Measurements from ENCODE around the gene TXNDC11. TPM values are rescaled to one million over a fixed set of nuclear protein-coding genes. Genes with fewer than 3 reads are reported as not detected.

TXNDC11 gene
- total and polyA plus RNA-seq, 2 experiments from 2014 or later, result 6.8 to 12.0 TPM

- H3K4me2 ChIP-seq, result no peak overlapping the region
Observed at GRCh38 chr16:11675561-11676511, 66.8 kb downstream of the TXNDC11 start.

More at GRCh38 chr16:11675561-11676511, 66.8 kb downstream of the TXNDC11 start:
- peaks cover 12% of the 10 kb centered on the region for H3F3A ChIP-seq (replicated peaks; ENCODE audit: low read depth)
- peaks cover 20% of the 10 kb centered on the region for H3K27me3 Mint-ChIP-seq (ENCODE audit: insufficient read depth, low read depth, poor library complexity)
- DNase-seq (ENCODE audit: low spot score), result peak; percentile 40
- H3K9me3 Mint-ChIP-seq, result no peaks in the 10 kb centered on the region; the same call in 2 of the 3 replicates
- ATAC-seq, result no peak; the same call in 2 of the 3 replicates
- H3K4me1 ChIP-seq (ENCODE audit: insufficient read depth), result peaks cover 9% of the 10 kb centered on the region; the same call in 1 of the 2 replicates
- H2AFZ ChIP-seq, result no peak overlapping the region
- H3K4me3 Mint-ChIP-seq, result no peak overlapping the region
- H3K79me2 ChIP-seq (replicated peaks; ENCODE audit: insufficient read depth), result peaks cover 35% of the 10 kb centered on the region
- TF ChIP-seq, protein P1, sequence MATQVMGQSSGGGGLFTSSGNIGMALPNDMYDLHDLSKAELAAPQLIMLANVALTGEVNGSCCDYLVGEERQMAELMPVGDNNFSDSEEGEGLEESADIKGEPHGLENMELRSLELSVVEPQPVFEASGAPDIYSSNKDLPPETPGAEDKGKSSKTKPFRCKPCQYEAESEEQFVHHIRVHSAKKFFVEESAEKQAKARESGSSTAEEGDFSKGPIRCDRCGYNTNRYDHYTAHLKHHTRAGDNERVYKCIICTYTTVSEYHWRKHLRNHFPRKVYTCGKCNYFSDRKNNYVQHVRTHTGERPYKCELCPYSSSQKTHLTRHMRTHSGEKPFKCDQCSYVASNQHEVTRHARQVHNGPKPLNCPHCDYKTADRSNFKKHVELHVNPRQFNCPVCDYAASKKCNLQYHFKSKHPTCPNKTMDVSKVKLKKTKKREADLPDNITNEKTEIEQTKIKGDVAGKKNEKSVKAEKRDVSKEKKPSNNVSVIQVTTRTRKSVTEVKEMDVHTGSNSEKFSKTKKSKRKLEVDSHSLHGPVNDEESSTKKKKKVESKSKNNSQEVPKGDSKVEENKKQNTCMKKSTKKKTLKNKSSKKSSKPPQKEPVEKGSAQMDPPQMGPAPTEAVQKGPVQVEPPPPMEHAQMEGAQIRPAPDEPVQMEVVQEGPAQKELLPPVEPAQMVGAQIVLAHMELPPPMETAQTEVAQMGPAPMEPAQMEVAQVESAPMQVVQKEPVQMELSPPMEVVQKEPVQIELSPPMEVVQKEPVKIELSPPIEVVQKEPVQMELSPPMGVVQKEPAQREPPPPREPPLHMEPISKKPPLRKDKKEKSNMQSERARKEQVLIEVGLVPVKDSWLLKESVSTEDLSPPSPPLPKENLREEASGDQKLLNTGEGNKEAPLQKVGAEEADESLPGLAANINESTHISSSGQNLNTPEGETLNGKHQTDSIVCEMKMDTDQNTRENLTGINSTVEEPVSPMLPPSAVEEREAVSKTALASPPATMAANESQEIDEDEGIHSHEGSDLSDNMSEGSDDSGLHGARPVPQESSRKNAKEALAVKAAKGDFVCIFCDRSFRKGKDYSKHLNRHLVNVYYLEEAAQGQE (IDR thresholded peaks at IDR 0.05; ENCODE audit: unreplicated experiment), result no peak
- TF ChIP-seq CTCF (conservative IDR thresholded peaks at IDR 0.05; ENCODE audit: low read depth in 2 of 2) (no peak; a peak in 1 of 4 replicates), ZNF114 (CRISPR knock-in tag; IDR thresholded peaks at IDR 0.05) (no peak), STAT1 (IDR thresholded peaks at IDR 0.05; ENCODE audit: unreplicated experiment) (no peak), ZNF331 (CRISPR knock-in tag; IDR thresholded peaks at IDR 0.05; ENCODE audit: low read depth) (no peak), EZH2phosphoT487 (IDR thresholded peaks at IDR 0.05; ENCODE audit: unreplicated experiment) (no peak), NANOG (IDR thresholded peaks at IDR 0.05; ENCODE audit: borderline replicate concordance) (no peak), CREB1 (CRISPR knock-in tag; IDR thresholded peaks at IDR 0.05; ENCODE audit: low read depth) (no peak), POLR2AphosphoS5 (IDR thresholded peaks at IDR 0.05; ENCODE audit: low read depth) (no peak; the same call in 1 of the 2 replicates), JUNB (IDR thresholded peaks at IDR 0.05; ENCODE audit: unreplicated experiment) (no peak), EZH2 (IDR thresholded peaks at IDR 0.05; ENCODE audit: low read depth, unreplicated experiment) (no peak)
- TF ChIP-seq, protein P2, sequence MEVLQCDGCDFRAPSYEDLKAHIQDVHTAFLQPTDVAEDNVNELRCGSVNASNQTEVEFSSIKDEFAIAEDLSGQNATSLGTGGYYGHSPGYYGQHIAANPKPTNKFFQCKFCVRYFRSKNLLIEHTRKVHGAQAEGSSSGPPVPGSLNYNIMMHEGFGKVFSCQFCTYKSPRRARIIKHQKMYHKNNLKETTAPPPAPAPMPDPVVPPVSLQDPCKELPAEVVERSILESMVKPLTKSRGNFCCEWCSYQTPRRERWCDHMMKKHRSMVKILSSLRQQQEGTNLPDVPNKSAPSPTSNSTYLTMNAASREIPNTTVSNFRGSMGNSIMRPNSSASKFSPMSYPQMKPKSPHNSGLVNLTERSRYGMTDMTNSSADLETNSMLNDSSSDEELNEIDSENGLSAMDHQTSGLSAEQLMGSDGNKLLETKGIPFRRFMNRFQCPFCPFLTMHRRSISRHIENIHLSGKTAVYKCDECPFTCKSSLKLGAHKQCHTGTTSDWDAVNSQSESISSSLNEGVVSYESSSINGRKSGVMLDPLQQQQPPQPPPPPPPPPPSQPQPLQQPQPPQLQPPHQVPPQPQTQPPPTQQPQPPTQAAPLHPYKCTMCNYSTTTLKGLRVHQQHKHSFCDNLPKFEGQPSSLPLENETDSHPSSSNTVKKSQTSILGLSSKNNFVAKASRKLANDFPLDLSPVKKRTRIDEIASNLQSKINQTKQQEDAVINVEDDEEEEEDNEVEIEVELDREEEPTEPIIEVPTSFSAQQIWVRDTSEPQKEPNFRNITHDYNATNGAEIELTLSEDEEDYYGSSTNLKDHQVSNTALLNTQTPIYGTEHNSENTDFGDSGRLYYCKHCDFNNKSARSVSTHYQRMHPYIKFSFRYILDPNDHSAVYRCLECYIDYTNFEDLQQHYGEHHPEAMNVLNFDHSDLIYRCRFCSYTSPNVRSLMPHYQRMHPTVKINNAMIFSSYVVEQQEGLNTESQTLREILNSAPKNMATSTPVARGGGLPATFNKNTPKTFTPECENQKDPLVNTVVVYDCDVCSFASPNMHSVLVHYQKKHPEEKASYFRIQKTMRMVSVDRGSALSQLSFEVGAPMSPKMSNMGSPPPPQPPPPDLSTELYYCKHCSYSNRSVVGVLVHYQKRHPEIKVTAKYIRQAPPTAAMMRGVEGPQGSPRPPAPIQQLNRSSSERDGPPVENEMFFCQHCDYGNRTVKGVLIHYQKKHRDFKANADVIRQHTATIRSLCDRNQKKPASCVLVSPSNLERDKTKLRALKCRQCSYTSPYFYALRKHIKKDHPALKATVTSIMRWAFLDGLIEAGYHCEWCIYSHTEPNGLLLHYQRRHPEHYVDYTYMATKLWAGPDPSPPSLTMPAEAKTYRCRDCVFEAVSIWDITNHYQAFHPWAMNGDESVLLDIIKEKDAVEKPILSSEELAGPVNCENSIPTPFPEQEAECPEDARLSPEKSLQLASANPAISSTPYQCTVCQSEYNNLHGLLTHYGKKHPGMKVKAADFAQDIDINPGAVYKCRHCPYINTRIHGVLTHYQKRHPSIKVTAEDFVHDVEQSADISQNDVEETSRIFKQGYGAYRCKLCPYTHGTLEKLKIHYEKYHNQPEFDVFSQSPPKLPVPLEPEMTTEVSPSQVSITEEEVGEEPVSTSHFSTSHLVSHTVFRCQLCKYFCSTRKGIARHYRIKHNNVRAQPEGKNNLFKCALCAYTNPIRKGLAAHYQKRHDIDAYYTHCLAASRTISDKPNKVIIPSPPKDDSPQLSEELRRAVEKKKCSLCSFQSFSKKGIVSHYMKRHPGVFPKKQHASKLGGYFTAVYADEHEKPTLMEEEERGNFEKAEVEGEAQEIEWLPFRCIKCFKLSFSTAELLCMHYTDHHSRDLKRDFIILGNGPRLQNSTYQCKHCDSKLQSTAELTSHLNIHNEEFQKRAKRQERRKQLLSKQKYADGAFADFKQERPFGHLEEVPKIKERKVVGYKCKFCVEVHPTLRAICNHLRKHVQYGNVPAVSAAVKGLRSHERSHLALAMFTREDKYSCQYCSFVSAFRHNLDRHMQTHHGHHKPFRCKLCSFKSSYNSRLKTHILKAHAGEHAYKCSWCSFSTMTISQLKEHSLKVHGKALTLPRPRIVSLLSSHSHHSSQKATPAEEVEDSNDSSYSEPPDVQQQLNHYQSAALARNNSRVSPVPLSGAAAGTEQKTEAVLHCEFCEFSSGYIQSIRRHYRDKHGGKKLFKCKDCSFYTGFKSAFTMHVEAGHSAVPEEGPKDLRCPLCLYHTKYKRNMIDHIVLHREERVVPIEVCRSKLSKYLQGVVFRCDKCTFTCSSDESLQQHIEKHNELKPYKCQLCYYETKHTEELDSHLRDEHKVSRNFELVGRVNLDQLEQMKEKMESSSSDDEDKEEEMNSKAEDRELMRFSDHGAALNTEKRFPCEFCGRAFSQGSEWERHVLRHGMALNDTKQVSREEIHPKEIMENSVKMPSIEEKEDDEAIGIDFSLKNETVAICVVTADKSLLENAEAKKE (CRISPR knock-in tag; IDR thresholded peaks at IDR 0.05), result no peak
- no peaks in the 10 kb centered on the region for H3K27me3 ChIP-seq (ENCODE audit: insufficient read depth)
- H3K4me3 ChIP-seq, result no peak overlapping the region
- no peak overlapping the region for H3K27ac ChIP-seq (ENCODE audit: low read depth)
- H3K9me2 ChIP-seq (ENCODE audit: insufficient read depth), result no peaks in the 10 kb centered on the region
- H3K36me3 Mint-ChIP-seq (ENCODE audit: low read depth), result peaks cover 35% of the 10 kb centered on the region
- H3K36me3 ChIP-seq (ENCODE audit: insufficient read depth), result peaks cover 22% of the 10 kb centered on the region; the same call in 1 of the 2 replicates
- peaks cover 56% of the 10 kb centered on the region for H4K20me1 ChIP-seq (replicated peaks; ENCODE audit: insufficient read depth)
- peak overlapping the region; percentile 77 for H3K27ac Mint-ChIP-seq
- H3K4me1 Mint-ChIP-seq, result peaks cover 35% of the 10 kb centered on the region
